GM13977 (cell line): ENCODE measurements around the gene CCDC183.
A peak's percentile ranks its signal among the peaks of the same experiment; 100 is the strongest.
"Not testable (repeated sequence)": the region's sequence is repeated elsewhere in the genome, so short reads cannot be mapped to it uniquely, and the experiment has no call there.

Experiments used
- DNase-seq: peaks from one replicate; pipeline ENCODE4 v3.0.0; 2012; ENCODE audit warnings: low spot score
- in situ Hi-C: fragments of 300-500 bp; cut with MboI; formaldehyde crosslinking; loops from one replicate; pipeline ENCODE4 v1.12.0; 2022; ENCODE audit warnings: low sequenced_read_pairs, low pct_unique_long_range_greater_than_20kb, mixed read lengths, inconsistent platforms; ENCODE audit not compliant: unreplicated experiment
- TF ChIP-seq, protein P1 (sequence below): IDR thresholded peaks from 2 replicates; pipeline ENCODE4 v1.5.1; 2012; ENCODE audit warnings: mild to moderate bottlenecking, control low read depth; ENCODE audit not compliant: insufficient read depth; ENCODE audit errors: extremely low read depth, missing control alignments

CCDC183 gene

DNA sequence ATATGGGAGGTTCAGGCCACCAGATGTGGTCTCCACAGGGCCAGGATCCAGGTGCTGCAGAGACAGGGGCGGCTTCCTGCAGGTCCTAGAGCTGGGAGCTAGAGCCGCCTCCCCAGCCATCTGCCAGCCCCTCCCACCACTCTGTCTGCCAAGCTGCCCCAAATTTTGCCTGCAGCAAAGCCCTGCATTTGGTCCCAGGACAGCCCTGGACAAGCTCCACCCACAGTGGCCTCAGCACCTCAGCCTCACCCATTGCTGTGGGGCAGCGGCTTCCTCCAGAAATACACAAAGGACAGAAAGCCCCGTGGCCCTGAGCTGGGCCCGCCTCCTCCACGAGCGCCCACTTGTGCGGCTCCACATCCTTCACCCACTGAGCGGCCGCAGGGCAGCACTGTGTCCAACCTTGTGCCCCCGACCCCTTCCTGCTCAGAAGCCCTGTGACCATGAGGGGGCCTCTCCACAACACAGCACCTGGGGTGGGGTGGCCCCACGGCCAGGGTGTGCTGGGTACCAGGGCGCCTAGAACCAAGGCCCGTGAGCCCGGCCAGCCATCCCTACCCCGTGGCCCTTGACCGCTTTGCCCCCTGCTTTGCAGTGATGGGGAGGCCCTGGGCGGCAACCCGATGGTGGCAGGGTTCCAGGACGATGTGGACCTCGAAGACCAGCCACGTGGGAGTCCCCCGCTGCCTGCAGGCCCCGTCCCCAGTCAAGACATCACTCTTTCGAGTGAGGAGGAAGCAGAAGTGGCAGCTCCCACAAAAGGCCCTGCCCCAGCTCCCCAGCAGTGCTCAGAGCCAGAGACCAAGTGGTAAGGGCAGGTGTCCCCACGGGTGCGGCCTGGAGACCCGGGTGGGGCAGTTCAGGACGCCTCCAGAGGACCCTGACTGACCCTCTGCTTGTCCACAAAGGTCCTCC lies 42.4 kb downstream of the CCDC183 start:
- TF ChIP-seq, protein P1, sequence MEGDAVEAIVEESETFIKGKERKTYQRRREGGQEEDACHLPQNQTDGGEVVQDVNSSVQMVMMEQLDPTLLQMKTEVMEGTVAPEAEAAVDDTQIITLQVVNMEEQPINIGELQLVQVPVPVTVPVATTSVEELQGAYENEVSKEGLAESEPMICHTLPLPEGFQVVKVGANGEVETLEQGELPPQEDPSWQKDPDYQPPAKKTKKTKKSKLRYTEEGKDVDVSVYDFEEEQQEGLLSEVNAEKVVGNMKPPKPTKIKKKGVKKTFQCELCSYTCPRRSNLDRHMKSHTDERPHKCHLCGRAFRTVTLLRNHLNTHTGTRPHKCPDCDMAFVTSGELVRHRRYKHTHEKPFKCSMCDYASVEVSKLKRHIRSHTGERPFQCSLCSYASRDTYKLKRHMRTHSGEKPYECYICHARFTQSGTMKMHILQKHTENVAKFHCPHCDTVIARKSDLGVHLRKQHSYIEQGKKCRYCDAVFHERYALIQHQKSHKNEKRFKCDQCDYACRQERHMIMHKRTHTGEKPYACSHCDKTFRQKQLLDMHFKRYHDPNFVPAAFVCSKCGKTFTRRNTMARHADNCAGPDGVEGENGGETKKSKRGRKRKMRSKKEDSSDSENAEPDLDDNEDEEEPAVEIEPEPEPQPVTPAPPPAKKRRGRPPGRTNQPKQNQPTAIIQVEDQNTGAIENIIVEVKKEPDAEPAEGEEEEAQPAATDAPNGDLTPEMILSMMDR, result no peak
- in situ Hi-C loops, result no loop called here
- DNase-seq, result no peak

DNA sequence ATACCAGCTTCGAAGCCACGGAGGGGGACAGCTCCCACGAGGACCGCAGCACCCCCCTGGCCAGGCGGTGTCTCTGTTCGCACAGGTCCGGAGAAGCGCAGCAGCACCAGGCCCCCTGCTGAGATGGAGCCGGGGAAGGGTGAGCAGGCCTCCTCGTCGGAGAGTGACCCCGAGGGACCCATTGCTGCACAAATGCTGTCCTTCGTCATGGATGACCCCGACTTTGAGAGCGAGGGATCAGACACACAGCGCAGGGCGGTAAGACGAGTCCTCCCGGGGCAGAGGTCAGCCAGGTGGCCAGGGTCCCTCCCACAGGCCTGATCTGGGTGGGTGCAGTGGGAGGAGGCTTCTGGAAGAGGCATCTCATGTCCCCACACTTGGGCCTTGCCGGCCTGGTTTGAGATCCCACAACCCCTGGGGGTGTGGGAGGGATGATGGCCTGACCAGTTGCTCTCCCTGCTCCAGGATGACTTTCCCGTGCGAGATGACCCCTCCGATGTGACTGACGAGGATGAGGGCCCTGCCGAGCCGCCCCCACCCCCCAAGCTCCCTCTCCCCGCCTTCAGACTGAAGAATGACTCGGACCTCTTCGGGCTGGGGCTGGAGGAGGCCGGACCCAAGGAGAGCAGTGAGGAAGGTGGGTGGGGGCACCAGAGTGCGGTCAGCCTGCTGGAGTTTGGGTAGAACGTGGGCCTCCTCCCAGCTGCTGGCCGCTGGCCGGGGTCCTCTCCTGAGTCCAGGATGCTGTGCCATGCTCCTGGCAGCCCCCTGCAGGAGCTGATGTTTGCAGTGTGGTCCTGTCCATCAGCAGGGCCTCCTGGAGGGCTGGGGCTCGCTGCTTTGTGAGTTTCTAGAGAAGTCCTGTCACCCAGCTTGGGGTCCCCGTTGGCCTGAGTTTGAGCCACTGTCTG lies 43.3 kb downstream of the CCDC183 start:
- DNase-seq, result no peak
- TF ChIP-seq, protein P1, result no peak
- in situ Hi-C loops, result no loop called here

DNA sequence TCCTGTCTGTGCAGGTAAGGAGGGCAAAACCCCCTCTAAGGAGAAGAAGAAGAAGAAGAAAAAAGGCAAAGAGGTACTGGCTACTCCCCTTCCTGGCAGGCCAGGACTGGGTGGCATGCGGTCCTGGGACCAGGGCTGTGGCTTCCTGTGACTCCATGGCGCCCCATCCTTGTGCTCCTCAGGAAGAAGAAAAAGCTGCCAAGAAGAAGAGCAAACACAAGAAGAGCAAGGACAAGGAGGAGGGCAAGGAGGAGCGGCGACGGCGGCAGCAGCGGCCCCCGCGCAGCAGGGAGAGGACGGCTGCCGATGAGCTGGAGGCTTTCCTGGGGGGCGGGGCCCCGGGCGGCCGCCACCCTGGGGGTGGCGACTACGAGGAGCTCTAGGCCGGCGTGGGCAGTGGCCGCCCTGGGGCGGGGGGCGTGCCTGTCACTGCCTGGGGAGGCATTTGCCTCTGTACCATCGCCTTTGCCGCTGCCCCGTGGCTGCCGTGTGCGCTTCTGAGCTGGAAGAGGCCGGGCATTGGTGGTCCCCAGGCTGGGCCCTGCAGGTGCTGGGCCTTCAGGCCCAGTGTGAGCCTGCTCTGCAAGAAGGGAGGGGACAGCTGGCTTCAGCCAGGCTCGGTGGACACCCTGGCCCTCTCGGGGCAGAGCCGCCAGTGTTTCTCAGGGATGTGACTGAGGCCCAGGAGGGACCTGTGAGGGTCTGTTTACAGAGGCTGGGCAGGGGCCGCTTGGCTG lies 44.2 kb downstream of the CCDC183 start:
- in situ Hi-C loops, result no loop called here
- no peak for DNase-seq

GRCh38 chr9:136840877-136841645 lies 44.9 kb downstream of the CCDC183 start:
- DNase-seq, result no peak
- in situ Hi-C loops, result no loop called here
- TF ChIP-seq, protein P1, result no peak

More for the DNA sequence above, 44.2 kb downstream of the CCDC183 start:
- TF ChIP-seq, protein P1, result no peak

DNA sequence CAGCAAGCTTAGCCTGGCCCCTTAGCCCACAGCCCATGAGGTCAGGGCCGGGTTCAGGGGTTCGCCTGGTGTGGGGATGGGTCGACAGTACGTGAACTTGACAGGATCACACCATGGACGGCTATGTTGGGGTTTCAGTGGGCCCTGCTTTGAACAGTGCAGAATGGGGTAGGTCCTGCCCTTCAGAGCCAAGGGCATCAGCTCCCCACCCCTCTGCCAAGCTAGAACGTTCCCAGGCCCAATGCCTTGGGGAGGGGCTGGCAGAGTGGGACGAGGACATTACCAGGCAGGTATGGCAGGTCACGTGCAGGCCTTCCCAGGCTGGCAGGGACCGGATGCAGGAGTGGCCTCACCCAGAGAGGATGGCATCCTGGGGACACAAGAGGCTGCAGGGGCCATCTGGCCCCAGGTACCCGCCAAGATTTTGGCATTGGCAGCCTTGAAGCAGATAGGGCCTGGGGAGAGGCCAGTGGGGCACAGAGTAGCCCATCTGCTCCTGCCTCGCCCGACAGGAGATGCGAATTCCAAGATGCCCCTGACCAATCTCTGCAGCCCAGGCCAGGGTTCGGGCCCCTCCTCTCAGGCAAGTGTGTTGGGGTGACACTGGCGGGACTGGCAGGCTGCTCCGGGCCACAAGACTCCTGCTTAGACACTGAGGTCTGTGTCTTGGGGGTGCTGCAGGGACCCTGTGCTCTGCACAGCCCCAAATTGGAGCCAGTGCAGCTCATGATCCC lies 45.7 kb downstream of the CCDC183 start:
- in situ Hi-C loops, DNase-seq: not testable (repeated sequence)

GRCh38 chr9:136842380-136842948 lies 46.3 kb downstream of the CCDC183 start, which contains the start of gene AJM1:
AJM1 (plus strand) TSS chr9:136842478; CDS start chr9:136844415, 1,937 bp downstream.
- in situ Hi-C loops, result not testable (repeated sequence)
- peak; percentile 89 for DNase-seq
- TF ChIP-seq, protein P1, result peak; percentile 92

- DNase-seq, in situ Hi-C loops: not testable (repeated sequence)
Observed at GRCh38 chr9:136843159-136843800, 47.1 kb downstream of the CCDC183 start.
